CD4-positive, alpha-beta T cell treated with Interferon alpha-2 for 1 hour (primary cell): ENCODE data around the gene NCAM2.
A peak's percentile ranks its signal among the peaks of the same experiment; 100 is the strongest.

Experiments
- DNase-seq, 2 donors: peaks; one replicate each; pipeline ENCODE4 v3.0.0-alpha.2; 2020 to 2022

NCAM2 gene

DNA sequence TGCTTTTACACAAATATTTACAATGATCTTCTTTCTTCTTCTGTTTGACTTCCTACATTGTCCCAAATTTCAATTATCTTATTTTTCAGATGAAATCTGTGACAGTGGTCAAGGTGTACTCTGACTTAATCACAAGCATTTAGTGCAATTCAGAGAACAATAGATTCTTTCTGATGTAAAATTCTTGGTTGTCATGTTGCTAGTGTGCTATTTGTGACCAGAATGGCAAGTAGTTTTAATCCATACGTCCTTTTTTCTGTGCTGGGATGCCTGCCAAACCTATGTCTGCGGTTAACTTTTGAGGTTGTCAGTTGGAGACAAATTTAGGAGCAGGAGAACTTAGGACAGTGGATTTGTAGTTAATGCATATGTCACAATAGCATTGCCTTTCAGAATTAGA is 31.0 kb downstream of the NCAM2 start:
- DNase-seq = no peak

DNA sequence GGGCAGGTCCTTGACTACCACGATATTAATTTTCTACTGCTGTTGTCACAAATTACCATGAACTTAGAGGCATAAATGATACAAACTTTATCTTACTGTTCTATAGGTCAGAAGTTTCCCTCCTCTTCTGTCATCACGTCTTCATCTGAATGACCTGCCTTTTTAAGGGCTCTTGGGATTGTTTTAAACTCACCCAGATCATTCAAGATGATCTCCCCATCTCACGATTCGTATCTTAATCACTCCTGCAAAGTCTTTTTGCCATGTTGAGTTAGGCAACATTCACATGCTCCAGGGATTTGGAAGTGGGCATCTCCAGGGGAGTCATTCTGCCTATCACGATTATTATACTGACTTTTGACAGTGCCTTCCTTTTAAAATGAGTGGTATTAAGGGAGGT is 32.1 kb downstream of the NCAM2 start:
- no peak for DNase-seq

DNA sequence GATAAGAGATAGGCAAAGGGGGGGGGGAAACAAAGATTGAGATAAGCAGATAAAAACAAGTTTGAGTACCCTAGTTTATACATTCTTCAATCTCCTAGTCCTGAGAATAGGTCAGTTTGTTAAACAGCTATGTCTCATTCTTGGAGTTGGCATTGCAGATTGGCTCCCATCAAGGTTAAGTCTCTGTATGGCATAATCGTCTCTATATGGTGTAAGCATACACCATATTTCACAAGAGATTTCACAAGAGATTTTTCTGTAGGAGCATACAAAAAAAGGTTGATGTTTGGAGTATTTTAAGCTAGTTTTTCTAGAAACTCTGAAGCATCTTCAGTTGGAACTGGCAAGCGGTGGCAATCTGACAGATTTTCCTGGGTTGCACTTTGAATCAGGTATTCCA is 35.8 kb downstream of the NCAM2 start:
- DNase-seq = no peak

DNA sequence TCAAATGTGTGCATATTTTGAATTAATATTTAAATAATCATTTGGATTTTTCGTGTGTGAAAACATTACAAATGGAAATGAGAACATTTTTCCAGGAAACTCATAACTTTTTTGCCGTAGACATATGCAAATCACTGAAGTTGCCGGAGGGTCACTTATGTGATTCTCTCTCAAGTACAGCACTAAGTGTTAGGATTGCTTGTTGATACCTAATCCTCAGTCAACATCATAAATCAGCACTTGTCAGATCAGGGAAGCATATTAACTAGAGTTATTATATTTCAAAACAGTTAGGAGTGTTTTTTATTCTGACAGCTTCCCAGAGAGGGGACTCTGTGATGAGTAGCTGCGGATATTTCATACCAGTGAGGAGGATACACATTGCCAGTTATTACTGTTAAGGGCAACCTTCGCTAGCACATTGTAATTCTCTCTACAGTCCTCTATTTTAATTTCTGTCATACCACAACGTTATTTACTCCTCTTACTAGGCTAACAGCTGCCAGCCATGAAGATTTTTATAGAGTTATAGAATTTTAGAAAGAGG is 41.5 kb downstream of the NCAM2 start:
- DNase-seq = no peak

DNA sequence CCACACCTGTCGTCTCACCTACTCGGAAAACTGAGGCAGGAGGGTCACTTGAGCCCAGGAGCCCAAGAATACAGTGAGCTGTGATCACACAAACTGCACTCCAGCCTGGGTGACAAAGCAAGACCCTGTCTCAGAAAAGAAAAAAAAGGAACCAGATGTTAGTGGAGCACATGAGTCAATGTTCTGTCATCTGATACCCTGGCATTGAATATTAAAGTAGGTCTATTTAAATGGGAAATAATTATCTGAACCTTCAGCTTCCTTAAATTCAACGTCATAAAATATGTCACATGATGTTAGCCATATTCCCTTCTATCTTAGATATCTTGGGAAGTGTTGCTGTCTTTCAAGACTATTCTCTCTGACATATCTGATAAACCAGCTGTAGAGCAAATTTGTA is 47.3 kb downstream of the NCAM2 start:
- no peak for DNase-seq

DNA sequence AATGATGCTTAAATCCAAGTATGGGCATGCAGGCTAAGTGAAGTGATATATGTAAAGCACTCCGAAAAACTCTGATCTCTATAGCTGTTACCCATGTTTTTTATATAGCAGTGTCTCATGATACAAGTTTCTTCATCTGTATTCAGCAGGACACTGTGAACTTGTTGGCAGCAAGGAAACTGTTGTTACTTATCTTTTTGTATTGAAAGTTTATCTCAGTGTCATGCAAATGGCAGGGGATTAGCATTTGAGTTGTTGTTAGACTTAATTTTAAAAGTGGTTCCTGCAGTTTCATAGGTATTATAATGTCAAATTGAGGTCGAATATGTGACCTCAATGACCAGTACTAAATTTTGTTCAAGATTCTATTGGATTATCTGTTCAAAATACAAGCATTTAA is 47.9 kb downstream of the NCAM2 start:
- no peak for DNase-seq

- DNase-seq = no peak
These were observed 53.2 kb downstream of the NCAM2 start for GRCh38 chr21:21051109-21052055.

GRCh38 chr21:21052672-21053071 is 54.5 kb downstream of the NCAM2 start:
- DNase-seq = no peak

DNA sequence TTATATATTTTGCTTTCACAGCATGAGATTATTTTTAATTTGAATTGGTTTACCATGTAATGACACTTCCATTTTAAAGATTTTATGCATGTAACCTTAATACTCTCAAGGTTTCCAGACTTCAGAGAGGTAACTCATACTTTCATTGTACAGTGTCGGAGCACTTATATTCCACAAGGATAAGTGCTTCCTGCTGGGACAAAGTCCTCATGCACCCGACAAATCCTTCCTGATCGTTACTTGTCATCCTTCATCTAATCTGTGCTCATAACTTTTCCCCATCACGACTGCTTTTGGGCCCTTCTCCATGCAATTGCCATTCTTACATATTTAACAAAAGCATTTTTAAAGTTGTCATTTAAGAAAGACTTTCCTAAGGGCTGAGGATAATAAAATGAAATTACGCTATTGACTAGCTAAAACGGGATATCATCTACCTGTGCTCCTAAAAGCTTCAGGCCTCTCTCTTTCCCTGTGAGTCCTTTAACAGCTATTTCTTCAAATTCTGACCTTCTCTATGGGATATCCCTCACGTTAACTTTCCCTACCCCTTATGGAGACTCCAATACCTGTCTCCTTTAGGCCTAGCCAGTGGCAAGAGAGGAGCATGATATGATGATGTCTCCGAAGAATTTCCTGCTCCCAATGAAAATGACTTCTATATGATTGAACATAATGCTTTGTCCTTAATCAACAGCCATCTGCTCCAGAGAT is 59.3 kb downstream of the NCAM2 start:
- no peak for DNase-seq

DNA sequence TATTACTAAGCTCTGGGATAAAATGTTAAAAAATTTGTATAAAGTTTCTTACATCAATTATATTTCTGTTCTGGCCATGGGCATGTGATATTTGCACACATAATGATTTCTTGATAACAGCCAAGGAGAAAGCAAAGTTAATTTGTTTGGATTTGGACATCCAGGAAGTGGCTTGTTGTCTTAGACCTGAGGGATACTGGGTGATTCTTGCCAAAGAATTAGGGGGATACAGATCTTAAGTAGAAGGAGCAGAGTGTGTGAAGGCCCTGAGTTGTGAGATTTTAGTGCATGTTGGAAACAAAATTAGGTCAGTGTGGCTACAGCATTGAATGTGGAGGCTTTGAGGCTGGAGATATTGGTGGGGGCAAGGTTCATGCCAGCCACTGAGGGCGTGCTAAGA is 65.6 kb downstream of the NCAM2 start:
- DNase-seq = no peak

DNA sequence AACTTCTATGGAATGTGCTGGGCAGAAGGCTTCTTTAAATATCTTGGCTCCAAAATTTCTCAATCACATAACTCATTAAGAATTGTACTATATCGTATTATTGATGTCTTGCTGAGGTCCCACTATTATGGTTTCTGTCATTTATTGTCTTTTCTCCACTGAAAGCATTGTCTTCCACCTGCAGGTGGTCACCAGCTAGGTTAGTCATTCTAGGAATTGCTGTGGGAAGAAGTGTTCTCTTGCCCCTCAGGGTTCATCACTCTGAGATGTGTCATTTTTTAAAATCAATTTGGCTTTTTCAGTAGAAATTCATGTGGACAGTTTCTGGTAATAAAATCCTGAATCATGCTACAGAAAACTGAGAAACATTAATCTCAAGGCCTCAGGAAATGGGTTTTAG is 66.1 kb downstream of the NCAM2 start:
- DNase-seq = no peak

GRCh38 chr21:21067375-21067774 is 69.2 kb downstream of the NCAM2 start:
- DNase-seq = no peak

- DNase-seq = no peak
These were observed 76.1 kb downstream of the NCAM2 start for GRCh38 chr21:21074305-21074704.

DNA sequence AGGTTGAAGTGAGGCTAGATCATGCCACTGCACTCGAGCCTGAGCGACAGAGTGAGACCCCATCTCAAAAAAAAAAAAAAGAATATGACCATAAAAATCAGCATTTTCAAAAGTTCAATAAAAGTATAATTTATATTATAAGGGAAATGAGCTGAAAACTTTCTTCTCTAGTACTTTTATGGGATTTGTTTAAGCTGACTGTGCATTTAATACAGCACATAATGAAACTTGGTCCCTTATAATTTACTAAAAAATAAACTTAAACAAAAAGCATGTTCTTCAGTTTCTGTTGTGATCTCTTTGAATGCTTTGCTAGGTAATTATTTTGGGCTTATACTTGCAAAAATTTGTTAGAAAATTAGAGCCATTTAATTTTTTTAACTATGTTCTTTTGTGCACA is 77.8 kb downstream of the NCAM2 start:
- no peak for DNase-seq

- no peak for DNase-seq
These were observed 78.3 kb downstream of the NCAM2 start for GRCh38 chr21:21076491-21076890.

DNA sequence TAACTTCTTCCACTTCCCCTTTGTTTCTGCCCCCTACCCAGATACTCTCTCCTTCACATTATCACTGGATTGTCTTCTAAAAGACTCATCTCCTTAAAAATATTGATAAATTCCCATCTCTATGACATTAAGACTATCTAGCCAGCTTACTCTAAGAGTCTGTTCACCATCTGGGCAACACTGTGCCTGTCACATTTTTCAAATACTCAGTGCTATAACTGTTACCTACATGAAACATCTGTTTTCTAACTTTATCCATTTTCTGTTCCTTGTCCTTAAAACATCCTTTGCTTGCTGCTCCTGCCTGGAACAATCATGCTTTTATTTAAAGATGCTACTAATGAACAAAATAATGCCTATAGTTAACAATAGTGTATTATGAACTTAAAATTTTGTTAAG is 81.4 kb downstream of the NCAM2 start:
- no peak for DNase-seq

DNA sequence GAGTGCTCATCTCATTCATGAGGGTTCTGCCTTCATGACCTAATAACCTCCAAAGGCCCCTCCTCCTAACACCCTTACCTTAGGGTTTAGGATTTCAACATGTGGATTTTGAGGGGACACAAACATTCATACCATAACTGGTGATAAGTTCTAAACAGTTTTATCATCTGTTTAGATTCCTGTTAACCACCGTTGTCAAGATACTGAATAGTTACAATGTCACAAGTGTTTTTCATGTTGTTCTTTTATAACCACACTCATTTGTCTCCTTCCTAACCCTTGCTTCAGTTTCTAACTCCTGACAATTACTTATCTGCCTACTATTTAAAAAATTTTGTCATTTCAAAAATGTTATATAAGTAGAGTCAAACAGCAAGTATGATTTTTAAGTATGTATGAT is 86.0 kb downstream of the NCAM2 start:
- no peak for DNase-seq

- no peak for DNase-seq
These were observed 87.0 kb downstream of the NCAM2 start for GRCh38 chr21:21085206-21085605.

DNA sequence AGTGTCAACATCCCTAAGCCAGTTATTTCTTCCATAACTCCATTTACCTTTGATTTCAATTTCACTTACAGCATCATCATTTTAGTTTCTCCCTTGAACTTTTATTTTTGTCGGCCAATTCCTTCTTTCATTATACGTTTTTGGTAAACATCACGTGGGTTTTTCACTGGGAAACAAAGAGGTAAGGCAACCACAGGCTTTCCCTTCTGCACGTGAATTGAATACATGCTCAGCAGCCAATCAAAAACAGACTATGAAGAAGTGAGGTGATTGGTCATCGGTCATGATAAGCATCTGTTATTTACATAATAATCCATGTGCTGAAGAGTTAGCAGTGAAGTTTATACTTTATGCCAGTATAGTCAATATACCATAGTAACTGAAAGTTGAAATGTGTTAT is 98.7 kb downstream of the NCAM2 start:
- no peak for DNase-seq

GRCh38 chr21:21097466-21097865 is 99.3 kb downstream of the NCAM2 start:
- DNase-seq = no peak

DNA sequence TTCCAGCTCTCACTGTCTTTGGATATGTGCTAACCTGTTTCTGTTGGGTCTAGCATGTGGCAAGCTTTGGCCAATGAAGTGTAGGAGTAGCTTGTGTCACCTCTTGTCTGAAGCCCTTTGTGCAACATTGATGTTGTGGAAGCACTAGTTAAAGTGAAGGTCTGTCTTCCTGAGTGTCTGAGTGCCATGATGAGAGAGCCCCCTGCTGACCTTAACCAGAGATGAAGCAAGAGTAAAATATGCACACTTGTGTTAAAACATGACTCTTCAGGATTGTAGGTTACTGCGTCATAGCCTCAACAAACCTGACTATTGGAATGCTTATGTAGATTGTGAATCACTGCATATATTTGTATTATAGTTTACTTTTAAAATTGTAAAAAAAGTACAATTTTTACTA is 103.7 kb downstream of the NCAM2 start:
- peak in 1 of 2 donors; percentile 1 for DNase-seq

DNA sequence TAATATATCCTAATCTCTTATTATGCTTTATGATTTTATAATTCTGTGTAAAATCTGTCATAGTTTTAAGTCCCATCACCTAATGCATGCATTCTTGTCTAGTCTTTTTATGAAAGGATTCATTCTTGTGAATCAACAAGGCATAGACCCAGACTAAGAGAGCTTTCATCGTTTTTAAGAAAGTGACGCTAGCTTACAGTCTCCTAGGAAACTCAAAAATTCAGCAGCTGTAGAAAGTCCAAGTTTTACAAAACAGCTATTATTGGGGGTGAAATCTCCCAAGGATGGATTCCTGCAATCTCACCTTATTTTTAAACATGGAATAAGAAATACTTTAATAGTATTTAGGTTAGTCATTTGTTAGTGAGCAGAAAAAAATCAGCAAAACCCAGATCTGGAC is 104.7 kb downstream of the NCAM2 start:
- no peak for DNase-seq

DNA sequence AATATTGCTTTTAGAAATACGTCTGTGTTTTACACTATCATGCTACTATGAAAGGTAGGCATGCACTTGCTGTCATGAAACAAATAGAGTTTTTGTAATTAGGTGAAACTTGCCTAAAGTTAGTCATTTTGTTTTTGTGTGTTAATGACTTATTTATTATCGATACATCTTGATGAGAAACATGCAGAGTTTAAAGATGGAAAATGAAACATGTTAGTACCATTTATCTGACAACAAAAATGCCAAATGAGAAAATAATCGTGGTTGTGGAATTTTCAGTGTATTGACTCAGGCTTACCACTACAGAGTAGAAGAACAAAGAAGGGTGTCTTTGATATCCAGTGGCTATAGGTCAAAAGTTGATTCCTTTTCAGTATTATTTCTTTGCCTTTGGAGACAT is 105.5 kb downstream of the NCAM2 start:
- no peak for DNase-seq

DNA sequence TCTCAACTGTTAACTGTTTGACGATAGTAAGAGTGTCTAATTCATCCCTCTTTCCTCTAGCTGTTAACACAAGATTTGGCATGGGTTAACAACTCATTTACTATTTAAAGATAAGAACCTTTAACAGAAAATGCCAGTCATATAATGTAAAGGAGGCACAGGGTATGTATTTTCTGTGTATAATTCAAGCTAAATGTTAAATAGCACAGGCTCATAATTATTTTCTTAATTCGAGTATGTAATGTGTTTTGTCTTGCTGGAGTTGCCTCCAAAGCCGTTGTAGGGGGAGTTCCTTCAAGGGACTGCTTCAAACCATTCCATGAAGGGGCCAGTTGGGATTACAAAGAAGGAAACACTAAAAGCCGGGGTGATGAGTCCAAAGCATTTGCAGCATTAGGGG is 111.5 kb downstream of the NCAM2 start:
- no peak for DNase-seq
